ENCODE data around the gene DCP1A.

GRCh38 chr3:53274938-53275605 is 72.3 kb downstream of the DCP1A start:
- TF ChIP-seq CTCF (IDR thresholded peaks at IDR 0.05; ENCODE audit: low read depth, low read length) (no peak), EZH2phosphoT487 (IDR thresholded peaks at IDR 0.05; ENCODE audit: low read depth) (no peak)
